GM12873 (cell line): ENCODE data around the gene STRN3.

Experiments used
- TF ChIP-seq, protein P1 (sequence below): IDR thresholded peaks from 2 replicates; pipeline ENCODE4 v1.5.1; 2012; ENCODE audit warnings: low read depth, mild to moderate bottlenecking, moderate library complexity, low read length, control low read depth; ENCODE audit not compliant: insufficient read depth; ENCODE audit errors: missing control alignments

Gene STRN3

DNA sequence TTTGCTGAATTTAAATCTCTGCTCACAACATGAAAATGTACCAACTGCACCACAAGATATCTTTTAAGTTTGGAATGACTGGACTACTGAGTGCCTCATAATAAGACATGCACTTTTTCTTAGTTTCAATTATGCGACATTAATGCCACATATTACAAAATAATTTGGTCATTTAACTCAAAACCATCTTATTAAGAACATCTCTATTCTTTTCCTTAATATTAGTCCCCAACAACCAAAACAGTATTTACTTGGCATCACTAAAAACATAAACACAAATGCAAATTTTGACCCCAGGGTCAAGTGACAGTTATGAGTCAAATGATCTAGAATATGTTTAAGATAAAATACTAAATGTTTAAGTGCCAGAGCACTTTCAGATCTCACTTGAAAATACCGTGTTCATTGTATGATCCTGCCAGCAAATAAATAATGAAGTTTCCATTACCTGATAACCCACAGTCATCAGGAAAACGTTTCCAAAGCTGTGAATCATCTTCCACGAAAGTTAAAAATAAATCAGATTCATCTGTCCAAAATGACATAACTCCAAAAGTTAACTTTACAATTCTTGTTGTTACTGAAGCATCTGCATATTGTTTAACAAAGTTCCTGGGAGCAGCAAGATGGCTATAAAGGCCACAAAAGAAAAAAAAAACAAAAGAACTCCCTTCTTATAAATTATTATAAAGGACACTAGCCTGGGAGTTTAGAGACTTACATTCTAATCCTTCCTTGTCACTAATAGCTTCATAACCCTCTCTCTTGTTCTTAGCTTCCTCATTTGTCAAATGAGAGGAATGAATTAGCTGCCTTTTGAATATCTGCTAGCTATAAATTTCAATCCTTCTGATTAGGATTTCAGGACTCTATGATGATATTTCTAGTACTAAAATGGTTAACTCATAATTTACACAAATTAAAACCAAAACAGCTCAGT lies 31.2 kb downstream of the STRN3 start:
- TF ChIP-seq, protein P1, sequence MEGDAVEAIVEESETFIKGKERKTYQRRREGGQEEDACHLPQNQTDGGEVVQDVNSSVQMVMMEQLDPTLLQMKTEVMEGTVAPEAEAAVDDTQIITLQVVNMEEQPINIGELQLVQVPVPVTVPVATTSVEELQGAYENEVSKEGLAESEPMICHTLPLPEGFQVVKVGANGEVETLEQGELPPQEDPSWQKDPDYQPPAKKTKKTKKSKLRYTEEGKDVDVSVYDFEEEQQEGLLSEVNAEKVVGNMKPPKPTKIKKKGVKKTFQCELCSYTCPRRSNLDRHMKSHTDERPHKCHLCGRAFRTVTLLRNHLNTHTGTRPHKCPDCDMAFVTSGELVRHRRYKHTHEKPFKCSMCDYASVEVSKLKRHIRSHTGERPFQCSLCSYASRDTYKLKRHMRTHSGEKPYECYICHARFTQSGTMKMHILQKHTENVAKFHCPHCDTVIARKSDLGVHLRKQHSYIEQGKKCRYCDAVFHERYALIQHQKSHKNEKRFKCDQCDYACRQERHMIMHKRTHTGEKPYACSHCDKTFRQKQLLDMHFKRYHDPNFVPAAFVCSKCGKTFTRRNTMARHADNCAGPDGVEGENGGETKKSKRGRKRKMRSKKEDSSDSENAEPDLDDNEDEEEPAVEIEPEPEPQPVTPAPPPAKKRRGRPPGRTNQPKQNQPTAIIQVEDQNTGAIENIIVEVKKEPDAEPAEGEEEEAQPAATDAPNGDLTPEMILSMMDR = no peak

DNA sequence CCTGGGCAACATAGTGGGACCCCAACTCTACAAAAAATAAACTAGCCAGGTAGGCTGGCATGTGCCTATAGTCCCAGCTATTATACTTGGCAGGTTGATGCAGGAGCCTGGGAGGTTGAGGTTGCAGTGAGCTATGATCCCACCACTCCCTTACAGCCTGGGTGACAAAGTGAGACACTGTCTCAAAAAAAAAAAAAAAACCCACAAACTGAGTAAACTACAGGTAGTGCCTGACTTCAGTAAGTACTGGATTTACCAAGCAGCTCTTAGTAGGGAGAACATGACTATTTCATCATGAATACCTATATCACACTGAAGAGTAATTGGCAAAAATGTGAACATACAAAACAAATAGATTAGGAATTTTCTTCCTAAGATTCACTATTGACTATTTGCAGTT lies 33.1 kb downstream of the STRN3 start:
- TF ChIP-seq, protein P1 = no peak

DNA sequence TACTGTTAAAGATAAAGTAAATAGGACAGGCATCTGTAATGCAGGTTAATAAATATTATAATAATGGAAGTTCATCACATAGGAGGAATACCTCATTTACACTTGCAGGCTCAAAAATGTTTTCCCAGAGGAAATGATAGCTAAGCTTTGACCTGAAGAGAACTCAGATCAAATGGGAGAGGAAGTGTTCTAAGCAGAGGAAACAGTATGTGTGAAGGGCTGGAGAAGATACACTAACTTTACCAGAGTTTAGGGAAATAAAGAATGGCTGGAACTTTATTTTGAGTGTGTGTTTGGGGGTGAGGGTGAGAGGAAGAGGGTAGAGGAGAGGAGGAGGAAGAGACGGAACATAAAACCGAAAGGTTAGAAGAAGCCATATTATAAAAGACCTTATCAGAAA lies 34.8 kb downstream of the STRN3 start:
- TF ChIP-seq, protein P1 = no peak

DNA sequence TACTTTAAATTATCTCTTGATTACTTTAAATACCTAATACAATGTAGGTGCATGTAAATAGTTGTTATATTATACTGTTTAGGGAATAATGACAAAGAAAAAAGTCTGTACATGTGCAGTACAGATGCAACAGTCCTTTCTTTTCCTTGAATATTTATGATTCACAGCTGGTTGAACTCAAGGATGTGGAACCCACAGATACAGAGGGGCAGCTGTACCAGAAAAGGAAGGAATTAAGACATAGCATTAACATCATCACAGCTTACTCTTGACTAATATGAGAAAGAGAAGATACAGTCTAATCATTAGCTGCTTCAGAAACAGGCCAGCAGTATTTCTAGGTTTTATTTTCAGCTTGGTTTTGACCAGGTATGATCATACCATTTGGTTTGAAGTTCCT lies 35.4 kb downstream of the STRN3 start:
- TF ChIP-seq, protein P1 = no peak

DNA sequence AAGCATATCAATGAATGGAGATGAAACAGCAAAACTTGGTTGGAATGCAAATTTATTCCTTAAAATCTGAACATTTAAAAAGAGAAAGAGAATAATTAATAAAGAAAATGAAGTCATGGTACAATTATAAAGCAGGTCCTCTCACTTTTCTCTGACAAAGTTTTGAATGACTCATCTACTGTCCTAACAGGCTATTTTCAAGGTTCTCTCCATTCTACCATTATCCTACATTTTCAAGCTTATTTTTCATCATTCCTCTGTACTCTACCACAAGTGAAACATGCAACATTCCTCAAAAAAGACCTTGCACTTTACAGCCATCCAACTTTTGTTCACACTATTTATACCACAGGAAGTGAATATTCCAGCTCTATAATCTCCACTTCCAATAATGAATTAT lies 37.7 kb downstream of the STRN3 start:
- TF ChIP-seq, protein P1 = no peak

DNA sequence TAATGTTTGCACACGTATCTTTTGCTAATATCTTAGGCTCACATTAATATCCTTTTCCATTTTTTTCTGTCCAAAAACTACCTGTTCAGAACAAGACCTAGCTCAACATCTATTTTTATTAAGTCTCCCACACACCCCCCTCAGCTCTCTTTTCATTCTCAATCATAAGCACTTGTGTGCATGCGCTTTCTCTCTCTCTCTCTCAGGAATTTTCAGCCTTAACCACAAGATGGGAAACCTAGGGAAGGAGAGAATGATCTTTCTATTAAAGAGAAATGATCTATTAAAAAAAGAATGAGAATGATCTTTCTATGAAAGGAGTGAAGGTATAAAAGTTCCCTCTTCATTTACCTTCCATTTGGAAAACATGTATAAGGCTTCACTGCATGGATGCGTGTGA lies 40.4 kb downstream of the STRN3 start:
- TF ChIP-seq, protein P1 = no peak

DNA sequence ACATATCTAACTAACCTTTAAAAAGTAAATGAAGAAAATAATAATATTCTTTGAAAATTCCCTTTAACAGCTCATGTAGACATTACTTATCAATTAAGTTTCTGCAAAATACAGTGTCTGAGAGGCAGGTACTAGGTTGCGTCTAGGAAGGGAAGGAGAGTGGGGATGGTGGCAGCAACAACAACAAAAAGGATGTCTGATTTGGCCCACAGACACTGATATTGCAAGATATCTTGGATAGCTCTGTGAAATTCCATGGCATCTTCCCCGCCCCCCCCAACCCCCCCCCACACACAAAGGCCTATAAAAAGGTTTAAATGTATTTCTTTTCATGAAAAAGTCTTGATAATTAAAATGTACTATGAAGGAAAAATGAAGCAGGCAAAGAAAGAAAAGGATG lies 42.3 kb downstream of the STRN3 start:
- TF ChIP-seq, protein P1 = no peak
